ENCODE data around the gene SLC22A5.
A peak's percentile ranks its signal among the peaks of the same experiment; 100 is the strongest.
"Not testable (repeated sequence)": the region's sequence is repeated elsewhere in the genome, so short reads cannot be mapped to it uniquely, and the experiment has no call there.

Gene SLC22A5

DNA sequence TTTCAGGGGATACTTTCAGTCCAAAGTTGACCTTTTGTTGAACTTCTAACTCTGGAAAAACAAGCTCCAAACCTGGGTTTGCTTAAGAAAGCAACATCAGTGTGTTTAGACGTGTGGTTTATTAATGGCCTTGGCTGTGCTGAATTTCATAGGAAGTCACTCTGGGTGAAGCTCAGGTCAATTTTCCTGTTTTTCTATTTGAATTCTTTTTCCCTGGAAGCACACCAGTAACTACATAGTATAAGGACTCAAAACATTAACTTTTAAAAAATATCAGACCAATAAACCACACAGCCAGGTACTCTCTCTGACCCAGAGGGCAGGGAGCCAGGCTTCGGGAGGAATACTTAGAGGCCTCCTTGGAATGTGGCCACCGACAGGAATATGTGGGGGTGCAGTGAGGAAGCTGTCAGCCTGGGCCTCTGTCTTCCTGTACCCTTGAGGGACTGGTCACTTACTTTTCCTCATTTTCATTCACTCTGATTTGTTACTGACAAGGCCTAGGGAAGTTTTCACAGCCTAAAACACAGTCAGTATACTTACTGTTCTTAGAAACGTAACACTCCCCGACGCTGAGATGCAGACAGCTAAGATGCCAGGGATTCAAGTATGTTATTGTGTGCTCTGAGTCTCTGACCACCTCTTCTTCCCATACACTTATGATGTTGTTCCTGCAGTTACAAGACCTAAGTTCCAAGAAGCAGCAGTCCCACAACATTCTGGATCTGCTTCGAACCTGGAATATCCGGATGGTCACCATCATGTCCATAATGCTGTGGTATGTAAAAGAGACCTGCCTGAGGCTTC, 18.9 kb downstream of the SLC22A5 start:
- DNase-seq (ENCODE audit: low read depth): no peak

DNA sequence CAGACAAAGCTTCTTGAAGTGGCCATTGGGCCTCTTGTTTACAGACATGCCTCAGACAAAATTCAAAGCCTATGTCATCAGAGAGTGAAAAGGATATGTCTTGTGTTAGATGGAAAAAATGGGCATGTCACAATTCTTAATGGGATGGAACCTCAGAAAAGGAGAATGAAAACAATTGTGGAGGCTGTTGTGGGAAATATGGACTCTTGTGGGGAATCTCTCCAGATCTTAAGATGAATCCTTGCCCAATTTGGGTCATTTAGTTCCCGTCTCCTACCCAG, 19.5 kb downstream of the SLC22A5 start:
- no peak for DNase-seq (ENCODE audit: low read depth)

DNA sequence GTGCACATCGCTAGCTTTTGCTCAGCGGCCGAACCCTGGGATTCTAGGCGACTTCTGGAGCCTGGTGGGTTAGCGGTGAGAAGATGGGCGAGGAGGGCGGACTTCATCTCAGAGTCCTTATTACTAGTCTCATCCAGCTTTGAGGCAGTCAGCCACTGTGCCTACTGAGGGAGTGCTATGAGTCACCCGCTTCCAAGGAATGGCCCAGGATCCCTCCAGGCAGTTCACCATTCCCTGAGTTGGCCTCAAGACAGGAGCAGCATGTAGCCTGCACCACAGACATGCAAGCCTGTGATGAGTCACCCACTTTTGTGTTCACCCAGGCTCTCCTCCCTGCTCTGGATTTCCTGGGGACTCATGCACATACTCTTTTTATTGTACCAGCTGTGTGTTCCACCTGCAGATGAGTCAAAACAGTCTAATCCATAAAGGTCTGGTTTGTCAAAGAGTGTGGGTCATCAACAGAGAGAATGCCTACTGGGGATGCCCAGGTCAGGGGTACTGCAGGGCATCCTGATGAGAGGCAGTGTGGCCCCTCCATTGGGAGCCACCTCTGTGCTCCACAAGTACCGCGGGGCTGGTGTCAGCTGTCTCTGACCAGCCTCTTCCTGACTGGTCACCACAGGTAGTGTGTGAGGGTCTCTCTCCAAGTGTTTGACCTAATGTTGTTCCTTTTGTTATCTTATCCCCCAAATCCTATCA, 20.2 kb downstream of the SLC22A5 start:
- DNase-seq (ENCODE audit: low read depth): no peak

DNA sequence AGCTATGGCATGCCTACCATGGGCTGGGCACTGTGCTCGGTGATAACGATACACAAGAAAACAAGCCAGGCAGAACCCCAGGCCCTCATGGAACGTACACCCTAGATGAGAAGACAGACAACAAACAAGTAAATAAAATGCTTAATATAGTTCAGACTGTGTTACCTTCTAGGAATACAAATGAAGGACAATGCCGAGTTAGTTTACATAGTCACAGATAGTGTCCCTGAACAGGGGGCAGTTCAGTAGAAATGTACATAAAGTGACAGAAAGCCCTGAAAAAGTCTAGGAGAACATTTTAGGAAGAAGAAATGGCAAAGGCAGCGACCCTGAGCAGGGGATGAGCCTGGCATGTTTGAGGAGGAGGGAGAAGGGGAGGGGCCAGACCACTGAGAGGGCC, 21.7 kb downstream of the SLC22A5 start:
- no peak for DNase-seq (ENCODE audit: low read depth)

DNA sequence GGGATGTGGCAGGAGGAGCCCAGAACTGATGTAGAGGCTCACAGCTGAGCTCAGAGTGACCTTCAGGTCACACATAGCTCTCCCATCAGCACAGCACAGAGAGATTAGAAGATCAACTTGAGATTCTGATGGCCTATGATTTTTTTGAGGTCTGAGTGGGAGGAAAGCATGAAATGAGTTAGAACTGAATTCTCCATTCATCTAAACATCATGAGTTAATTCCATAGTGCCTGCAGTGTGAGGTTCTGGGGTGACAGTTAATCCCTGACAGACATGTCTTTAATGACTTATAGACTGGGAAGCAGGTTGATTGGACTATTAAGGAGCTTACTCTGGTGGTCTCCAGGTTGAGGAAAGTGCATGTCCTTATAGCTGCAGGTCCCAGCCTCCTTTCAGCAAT, 22.4 kb downstream of the SLC22A5 start:
- DNase-seq (ENCODE audit: low read depth): no peak

DNA sequence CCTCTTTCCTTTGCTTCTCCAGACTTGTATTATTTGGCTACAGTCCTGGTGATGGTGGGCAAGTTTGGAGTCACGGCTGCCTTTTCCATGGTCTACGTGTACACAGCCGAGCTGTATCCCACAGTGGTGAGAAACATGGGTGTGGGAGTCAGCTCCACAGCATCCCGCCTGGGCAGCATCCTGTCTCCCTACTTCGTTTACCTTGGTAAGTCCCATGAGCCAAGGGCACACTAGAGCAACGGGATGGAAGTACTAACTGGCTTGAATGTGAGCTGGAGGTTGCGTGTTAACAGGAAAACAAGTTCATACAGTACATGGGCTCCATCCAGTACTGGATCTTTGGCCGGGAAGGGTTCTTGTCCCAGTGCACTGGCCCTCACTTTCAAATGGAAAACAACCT, 22.9 kb downstream of the SLC22A5 start:
- DNase-seq (ENCODE audit: low read depth): no peak

DNA sequence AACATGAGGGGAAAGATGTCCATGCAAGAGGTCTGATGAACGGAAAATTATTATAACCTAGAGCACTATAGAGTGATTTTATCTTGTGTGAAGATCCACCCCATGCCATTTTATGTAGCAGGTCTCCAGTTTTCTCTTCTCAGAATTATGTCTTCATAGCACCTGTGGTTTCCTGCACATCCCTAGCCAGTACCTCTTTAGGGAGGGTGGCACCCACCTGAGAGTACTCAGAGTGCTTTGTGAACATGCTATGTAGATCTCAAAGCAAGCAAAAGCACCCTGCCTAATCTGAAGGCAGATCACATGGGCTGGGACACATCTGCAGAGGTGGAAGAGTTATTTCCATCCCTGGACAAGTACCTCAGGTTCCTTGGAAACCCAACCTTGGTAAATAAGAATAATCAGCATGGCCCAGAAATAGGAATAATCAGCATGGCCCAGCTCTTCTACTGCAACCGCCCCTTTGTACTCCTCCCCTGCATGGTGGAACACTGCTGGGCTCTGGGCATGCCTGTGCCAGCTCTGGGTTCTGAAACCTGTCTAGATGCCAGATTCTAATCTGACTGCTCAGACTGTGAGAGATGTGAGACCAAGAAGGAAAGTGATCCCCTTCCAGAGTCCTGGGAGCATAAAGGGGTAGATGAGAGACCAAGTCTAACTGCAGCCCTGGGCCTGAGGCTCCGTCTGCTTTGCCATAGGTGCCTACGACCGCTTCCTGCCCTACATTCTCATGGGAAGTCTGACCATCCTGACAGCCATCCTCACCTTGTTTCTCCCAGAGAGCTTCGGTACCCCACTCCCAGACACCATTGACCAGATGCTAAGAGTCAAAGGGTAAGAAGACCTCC, 23.7 kb downstream of the SLC22A5 start:
- no peak for DNase-seq (ENCODE audit: low read depth)

DNA sequence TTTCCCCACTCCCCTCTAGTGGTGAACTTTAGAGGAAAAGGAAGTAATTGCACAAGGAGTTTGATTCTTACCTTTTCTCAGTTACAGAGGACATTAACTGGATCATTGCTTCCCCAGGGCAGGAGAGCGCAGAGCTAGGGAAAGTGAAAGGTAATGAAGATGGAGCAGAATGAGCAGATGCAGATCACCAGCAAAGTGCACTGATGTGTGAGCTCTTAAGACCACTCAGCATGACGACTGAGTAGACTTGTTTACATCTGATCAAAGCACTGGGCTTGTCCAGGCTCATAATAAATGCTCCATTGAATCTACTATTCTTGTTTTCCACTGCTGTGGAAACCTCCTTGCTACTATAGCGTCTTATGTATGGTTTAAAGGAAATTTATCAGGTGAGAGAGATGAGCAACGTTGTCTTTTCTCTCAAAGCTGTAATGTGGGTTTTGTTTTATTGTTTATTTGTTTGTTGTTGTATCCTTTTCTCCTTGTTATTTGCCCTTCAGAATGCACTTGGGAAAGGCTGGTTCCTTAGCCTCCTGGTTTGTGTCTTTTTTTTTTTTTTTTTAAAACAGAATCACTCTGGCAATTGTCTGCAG, 25.3 kb downstream of the SLC22A5 start:
- DNase-seq (ENCODE audit: low read depth): no peak

DNA sequence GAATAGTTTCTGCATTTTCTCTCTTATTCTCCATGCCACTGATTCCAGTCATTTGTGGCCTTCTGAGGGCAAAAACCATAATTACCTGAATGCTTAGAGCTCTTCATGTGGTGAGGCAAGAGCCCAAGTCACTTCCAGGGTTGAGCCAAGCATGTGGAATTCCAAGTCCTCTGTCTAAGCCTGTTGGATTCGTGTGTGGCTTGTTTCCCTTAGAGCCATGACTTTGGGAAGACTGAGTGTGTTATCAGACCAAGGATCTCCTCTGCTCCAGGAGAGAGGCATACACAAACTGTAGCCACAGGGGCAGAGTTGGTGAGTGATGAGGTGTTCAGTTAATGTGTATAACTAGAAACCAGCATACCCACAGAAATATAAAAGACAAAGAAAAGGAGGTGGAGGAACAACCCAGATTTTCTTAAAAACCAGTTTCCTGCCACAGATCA, 27.1 kb downstream of the SLC22A5 start:
- no peak for DNase-seq (ENCODE audit: low read depth)

DNA sequence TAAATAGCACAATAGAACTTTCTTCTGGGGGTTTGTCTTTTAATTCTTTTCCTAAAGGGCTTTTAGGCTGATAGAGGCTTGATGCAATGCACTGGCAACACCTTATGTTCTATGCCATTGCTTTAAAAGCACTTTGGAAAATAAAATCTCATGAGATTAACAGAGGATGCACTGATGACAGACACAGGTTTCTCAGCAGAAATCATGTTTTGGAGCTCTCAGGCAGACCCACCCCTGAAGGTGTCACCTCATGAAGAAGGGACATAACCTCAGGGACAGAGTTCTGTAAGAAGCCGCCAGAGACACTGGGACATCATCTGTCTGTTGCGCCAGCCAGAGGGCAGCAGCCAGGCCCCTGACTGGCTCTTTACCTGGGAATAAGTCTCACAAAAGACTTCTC, 27.7 kb downstream of the SLC22A5 start:
- no peak for DNase-seq (ENCODE audit: low read depth)

DNA sequence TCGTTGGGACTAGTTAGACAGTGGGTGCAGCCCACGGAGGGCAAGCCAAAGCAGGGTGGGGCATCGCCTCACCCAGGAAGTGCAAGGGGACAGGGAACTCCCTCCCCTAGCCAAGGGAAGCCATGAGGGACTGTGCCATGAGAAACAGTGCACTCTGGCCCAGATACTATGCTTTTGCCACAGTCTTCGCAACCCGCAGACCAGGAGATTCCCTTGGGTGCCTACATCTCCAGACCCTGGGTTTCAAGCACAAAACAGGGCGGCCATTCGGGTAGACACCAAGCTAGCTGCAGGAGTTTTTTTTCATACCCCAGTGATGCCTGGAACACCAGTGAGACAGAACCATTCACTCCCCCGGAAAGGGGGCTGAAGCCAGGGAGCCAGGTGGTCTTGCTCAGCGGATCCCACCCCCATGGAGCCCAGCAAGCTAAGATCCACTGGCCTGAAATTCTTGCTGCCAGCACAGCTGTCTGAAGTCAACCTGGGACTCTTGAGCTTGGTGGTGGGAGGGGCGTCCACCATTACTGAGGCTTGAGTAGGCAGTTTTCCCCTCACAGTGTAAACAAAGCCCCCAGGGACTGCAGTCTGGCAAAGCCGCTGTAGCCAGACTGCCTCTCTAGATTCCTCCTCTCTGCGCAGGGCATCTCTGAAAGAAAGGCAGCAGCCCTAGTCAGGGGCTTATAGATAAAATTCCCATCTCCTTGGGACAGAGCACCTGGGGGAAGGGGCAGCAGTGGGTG, 28.6 kb downstream of the SLC22A5 start:
- DNase-seq (ENCODE audit: low read depth): not testable (repeated sequence)

DNA sequence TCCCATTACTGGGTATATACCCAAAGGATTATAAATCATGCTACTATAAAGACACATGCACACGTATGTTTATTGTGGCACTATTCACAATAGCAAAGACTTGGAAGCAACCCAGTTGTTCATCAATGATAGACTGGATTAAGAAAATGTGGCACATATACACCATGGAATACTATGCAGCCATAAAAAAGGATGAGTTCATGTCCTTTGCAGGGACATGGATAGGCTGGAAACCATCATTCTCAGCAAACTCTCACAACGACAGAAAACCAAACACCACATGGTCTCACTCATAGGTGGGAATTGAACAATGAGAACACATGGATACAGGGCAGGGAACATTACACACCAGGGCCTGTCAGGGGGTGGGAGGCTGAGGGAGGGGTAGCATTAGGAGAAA, 34.5 kb downstream of the SLC22A5 start:
- not testable (repeated sequence) for DNase-seq (ENCODE audit: low read depth)

DNA sequence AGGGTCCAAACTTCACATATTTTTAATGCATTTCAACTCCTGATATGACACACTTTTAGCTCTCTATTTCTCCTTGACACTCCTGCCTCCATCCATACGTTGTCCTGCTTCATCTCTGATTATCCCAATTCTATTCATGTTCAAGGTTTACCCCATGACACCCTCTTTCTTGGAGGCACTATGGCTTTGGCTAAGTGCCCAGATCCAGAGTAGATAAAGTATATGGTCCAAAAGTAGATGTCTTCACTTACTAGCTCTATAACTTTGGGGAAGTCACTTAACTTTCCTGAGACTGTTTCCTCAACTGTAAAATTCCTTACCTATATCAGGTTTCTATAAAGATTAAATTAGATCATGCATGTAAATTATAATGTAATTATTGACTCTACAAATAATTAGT, 36.1 kb downstream of the SLC22A5 start:
- no peak for DNase-seq (ENCODE audit: low read depth)

DNA sequence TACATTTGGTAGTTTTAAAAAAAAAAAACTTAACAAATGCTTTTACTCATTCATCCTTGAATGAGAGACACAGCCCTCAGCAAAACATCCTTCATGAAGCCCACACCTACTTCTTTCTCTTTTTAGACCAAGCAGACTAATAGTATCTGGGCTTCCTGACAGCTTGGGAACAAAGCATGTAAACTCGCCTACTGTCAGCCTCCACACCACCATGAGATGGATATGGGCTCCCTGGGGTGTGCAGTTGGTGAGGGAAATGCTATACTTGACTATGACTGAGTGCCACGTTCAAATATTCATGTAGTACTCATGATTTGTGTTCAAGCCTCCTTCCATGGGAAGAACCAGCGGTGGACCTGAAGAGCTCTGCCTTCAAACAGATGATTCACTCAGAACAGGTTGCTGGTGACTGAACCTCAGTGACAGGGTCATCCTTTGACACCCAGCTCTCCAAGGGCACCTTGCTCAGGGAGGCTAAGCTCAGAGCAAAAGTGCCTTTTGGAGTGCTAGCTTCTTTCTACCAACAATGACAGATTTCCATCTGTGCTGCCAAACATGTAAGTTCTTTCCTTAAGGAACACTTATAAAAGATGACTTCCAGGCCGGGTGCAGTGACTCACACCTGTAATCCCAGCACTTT, 36.8 kb downstream of the SLC22A5 start:
- no peak for DNase-seq (ENCODE audit: low read depth)

DNA sequence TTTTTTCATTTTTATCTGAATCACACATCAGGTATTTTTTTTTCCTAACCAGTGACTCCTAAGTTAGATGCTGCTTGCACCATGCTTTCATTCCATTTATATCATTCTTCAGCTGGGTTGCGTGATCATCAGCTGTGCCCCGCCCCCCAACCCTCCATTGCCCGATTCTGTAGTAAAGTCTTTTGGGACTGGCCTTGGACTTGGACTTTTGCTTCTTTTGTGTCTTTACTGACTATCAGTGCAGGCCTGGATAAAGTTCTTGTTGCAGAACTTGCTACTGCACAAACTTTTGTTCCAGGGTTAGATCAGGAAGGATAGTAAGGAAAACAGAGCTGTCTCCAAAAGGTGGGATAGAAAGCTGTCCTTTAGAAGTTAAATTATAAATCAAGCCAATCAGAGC, 38.5 kb downstream of the SLC22A5 start:
- no peak for DNase-seq (ENCODE audit: low read depth)

DNA sequence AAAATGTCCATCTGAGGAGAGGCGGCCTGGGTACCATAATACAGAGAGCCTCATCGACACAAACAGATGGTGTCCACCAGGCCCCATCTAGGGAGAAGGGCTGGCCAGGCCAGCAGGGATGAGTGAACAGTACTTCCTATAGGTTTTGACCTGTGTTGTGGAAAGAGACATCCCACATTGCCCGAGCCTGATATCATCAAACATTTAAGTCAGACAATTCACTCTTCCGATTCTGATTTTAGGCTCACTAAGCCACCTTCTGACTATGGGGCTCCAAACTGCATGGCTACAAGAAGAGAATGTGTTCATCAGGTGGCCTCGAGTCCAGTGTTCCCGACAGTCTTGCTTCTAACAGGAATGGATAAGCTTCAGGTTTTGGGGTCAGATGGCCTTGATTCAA, 38.9 kb downstream of the SLC22A5 start:
- DNase-seq (ENCODE audit: low read depth): no peak

DNA sequence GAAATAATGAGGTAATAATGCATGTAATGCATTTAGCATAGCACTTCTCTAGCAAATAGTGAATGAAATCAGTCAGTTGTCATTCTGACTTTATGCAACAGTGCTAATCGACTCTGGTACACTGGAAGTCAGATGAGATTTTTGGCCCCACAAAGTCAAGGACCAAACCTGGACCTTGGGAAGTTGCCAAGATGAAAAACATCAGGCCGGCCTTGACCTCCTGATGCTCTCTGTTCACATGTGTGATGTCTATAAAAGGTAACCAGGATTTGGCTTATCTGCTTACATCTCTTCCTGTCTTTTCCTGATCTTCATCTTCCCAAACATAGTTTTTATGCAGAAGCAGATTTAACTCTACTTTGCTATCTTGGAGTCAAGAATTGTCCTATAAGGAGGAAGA, 39.5 kb downstream of the SLC22A5 start:
- DNase-seq (ENCODE audit: low read depth): no peak

DNA sequence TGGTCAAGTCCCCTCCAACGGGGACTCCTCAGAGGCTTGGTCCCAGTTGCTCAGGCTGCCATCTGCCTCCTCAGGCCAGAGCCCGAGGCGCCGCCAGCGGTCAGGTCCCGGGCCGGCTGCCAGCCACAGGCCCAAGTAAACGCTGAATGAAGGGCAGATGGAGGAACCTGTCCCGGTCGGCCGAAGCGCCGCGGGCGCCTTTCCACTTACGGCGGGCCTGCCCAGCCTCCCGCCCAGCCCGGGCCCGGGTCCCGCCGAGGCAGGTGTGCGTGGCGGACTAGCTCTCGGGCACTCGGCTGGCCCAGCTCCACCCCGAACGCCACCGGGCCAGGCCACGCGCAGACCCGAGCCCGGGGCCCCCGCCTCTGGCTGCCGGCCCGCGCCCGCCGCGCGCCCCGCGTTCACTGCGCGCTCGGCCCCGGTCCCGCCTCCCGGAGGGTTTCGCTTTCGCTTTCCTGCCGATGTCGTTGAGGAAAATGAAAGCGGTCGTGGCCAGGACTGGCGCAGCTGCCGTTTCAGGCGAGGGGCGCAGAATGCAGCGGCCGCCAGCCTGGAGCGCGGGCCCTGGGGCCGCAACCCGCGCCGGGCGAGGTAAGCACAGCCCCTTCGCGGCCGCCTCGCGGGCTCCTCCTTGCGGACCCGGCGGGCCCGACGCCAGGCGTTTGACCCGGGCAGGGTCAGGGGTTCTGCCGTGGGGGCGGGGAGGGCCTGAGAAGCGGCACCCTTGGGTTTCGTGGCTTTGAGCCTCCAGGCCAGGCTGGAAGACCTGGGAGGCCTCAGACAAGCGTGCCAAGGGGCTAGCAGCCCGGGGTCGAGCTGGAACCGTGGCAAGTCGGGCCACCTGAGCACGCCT, 41.2 kb downstream of the SLC22A5 start:
- DNase-seq (ENCODE audit: low read depth): peak; percentile 65

DNA sequence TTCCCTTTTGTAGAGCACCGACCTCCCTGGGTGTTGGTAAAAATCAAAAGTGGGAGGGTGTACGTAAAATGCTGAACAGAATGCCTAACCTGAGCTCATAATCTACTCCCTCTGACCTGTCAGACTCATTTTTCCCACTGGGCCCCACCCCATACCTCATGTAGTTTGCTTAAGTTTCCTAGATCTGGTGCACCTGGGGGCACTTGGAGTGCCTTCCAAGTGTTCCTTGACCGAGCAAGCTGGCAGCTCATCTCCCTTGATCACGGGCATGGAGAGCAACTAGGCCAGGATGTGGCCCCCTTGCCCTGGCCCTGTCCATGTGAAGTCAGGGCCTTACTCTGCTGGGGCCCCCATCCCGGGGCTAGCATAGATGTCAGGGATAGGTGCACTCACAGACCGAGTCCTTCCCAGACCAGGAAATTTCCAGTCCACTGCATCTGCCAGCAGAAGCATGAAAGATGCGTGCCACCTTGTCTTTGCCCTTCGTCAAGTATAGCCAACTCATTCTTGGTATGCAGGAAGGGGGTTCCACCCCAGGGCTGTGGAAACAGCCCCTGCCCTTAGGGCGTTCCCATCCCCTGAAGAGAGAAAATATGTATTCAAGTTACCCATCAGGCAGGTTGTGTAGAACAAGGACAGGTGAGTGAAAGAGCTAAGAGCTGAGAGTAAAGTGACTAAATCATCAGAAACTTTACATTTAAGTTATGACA, 41.9 kb downstream of the SLC22A5 start:
- DNase-seq (ENCODE audit: low read depth): no peak

DNA sequence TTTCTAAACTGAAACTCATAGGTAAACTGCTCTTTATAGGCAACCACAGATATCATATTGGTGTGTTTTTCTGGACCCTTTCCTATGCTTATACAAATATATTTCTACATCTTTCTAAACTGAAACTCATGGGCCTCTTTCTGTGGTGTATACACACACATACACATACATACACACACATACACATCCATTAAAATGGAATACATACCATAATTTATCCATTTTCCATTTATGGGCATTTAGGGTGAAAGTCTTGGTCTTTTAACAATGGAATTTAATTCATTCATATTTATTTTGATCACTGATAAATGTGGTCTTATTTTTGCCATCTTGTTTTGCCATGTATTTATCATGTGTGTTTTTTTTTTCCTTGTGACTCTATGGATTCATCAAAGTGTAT, 44.1 kb downstream of the SLC22A5 start:
- DNase-seq (ENCODE audit: low read depth): no peak
